Measurements from ENCODE around the gene COX6A2. TPM values are rescaled to one million over a fixed set of nuclear protein-coding genes. Genes with fewer than 3 reads are reported as not detected.

The COX6A2 gene
- polyA plus RNA-seq, 1 of the 3 experiments (the other 2 are of a cell fraction): not detected

- Histone ChIP-seq H3K4me3 (ENCODE audit: low read depth in 2 of 2, low read length in 1 of 2) (no peak overlapping the region), H3F3A (replicated peaks; ENCODE audit: insufficient read depth) (peaks cover 30% of the 10 kb centered on the region), H3K79me2 (ENCODE audit: insufficient read depth) (peaks cover 31% of the 10 kb centered on the region), H4K20me1 (ENCODE audit: insufficient read depth) (peaks cover 29% of the 10 kb centered on the region), H3K4me1 (ENCODE audit: control insufficient read depth in 1 of 2, insufficient read depth in 2 of 2, low read depth in 1 of 2, low read length in 1 of 2) (peaks cover 0 to 6% of the 10 kb centered on the region in 2 experiments; a peak in 1 of 4 replicates), H3K27me3 (ENCODE audit: insufficient read depth) (no peaks in the 10 kb centered on the region), H2AFZ (ENCODE audit: low read depth) (no peak overlapping the region), H3K36me3 (replicated peaks in 1 of 2; ENCODE audit: control insufficient read depth in 1 of 2, insufficient read depth in 2 of 2, low read length in 1 of 2) (peaks cover 27 to 35% of the 10 kb centered on the region in 2 experiments), H3K9ac (no peak overlapping the region), H3K27ac (ENCODE audit: low read depth in 2 of 2, low read length in 1 of 2) (no peak overlapping the region), H3K9me2 (no peaks in the 10 kb centered on the region), H3K9me3 (no peaks in the 10 kb centered on the region), H3K4me2 (no peak overlapping the region)
- POLR2A ChIA-PET: no interaction called here
- 96% methylated on average over 63 of the region's 68 CpGs for WGBS (ENCODE audit: low lambda C conversion rate)
- peak; percentile 59 for DNase-seq
- TF ChIP-seq CHD2 (IDR thresholded peaks at IDR 0.05; ENCODE audit: low read length, partially characterized antibody) (no peak), ZBTB33 (IDR thresholded peaks at IDR 0.05; ENCODE audit: borderline replicate concordance, low read depth) (no peak), GABPA (IDR thresholded peaks at IDR 0.05; ENCODE audit: low read depth) (no peak), TAF1 (IDR thresholded peaks at IDR 0.05; ENCODE audit: borderline replicate concordance, low read depth, low read length) (no peak), MEF2A (IDR thresholded peaks at IDR 0.05; ENCODE audit: borderline replicate concordance, low read depth) (no peak), NFIC (IDR thresholded peaks at IDR 0.05; ENCODE audit: borderline replicate concordance) (no peak), SIN3A (IDR thresholded peaks at IDR 0.05; ENCODE audit: borderline replicate concordance, low read depth, low read length) (no peak), CTCF (IDR thresholded peaks at IDR 0.05) (no peak), GATA2 (CRISPR knock-in tag; IDR thresholded peaks at IDR 0.05) (no peak), FOXJ3 (CRISPR knock-in tag; IDR thresholded peaks at IDR 0.05) (no peak), MXI1 (IDR thresholded peaks at IDR 0.05; ENCODE audit: low read depth, low read length) (no peak), FOXM1 (IDR thresholded peaks at IDR 0.05; ENCODE audit: low read depth) (no peak), USF1 (IDR thresholded peaks at IDR 0.05; ENCODE audit: borderline replicate concordance, low read depth) (no peak), RFX5 (IDR thresholded peaks at IDR 0.05; ENCODE audit: low read length) (no peak), EP300 (IDR thresholded peaks at IDR 0.05; ENCODE audit: borderline replicate concordance in 1 of 2, low read depth in 1 of 2, low read length in 1 of 2) (no peak)
- CTCF ChIA-PET: interaction anchor here (0.7 to 2.5 kb wide), 2 partner anchors 16 to 46 kb away, joined by 4 to 14 read pairs; no protein-coding TSS in a partner anchor
Observed at GRCh38 chr16:31476303-31477219, 48.4 kb upstream of the COX6A2 start.
